Heart left ventricle (tissue), 16 donors: Measurements from ENCODE around the gene CD2AP. TPM values are rescaled to one million over a fixed set of nuclear protein-coding genes. Genes with fewer than 3 reads are reported as not detected.

Source experiments
- ATAC-seq, 4 donors: fragments of 200-7000 bp; cut with Tn5 transposase; one replicate each; pipeline ENCODE4 v1.9.1; 2020 to 2022; ENCODE audit warnings: moderate library complexity in 4 of 4, mild to moderate bottlenecking in 3 of 4, moderate number of reproducible peaks in 1 of 4
- DNase-seq, 5 donors: peaks; one replicate each; pipeline ENCODE4 v3.0.0-alpha.2; 2020
- H3K27ac ChIP-seq, 12 donors: fragments of 200-600 bp; sonication (generic) in 4 of 12; one replicate each; pipeline versions ENCODE4 v1.5.0 to v1.8.0; 2016 to 2022; ENCODE audit warnings: mild to moderate bottlenecking in 2 of 12
- H3K27me3 ChIP-seq, 9 donors: fragments of 200-600 bp; sonication (generic) in 2 of 9; one replicate each; pipeline versions ENCODE4 v1.5.1 to v1.8.0; 2016 to 2022; ENCODE audit warnings: mild to moderate bottlenecking in 3 of 9
- H3K36me3 ChIP-seq, 9 donors: fragments of 200-600 bp; sonication (generic) in 2 of 9; one replicate each; pipeline versions ENCODE4 v1.5.0 to v1.8.0; 2018 to 2022; ENCODE audit warnings: mild to moderate bottlenecking in 2 of 9
- H3K4me1 ChIP-seq, 12 donors: fragments of 200-600 bp; sonication (generic) in 4 of 12; one replicate each; pipeline versions ENCODE4 v1.5.0 to v1.8.0; 2016 to 2022; ENCODE audit warnings: mild to moderate bottlenecking in 3 of 12
- H3K4me3 ChIP-seq, 12 donors: fragments of 200-600 bp; sonication (generic) in 4 of 12; one replicate each; pipeline versions ENCODE4 v1.5.0 to v1.8.0; 2017 to 2022; ENCODE audit warnings: mild to moderate bottlenecking in 9 of 12, moderate library complexity in 4 of 12
- H3K9me3 ChIP-seq, 12 donors: fragments of 200-600 bp; sonication (generic) in 4 of 12; one replicate each; pipeline versions ENCODE4 v1.5.0 to v1.8.0; 2016 to 2022; ENCODE audit warnings: mild to moderate bottlenecking in 1 of 12
- CTCF ChIP-seq, 12 donors: fragments of 200-600 bp; sonication (generic) in 4 of 12; IDR thresholded peaks; one replicate each; pipeline versions ENCODE4 v1.5.0 to v1.8.0; 2018 to 2022; ENCODE audit warnings: antibody characterized with exemption in 12 of 12, mild to moderate bottlenecking in 5 of 12
- POLR2A ChIP-seq, 2 donors: fragments of 450-650 bp; IDR thresholded peaks; one replicate each; pipeline ENCODE4 v1.6.1; 2017; ENCODE audit warnings: antibody characterized with exemption in 2 of 2, mild to moderate bottlenecking in 2 of 2, moderate library complexity in 2 of 2
- WGBS, 4 donors: extraction: QIAGEN DNeasy Blood & Tissue Kit in 2 of 4; methylation state at CpG; one replicate each; pipeline versions ENCODE4 v1.1.5 to v1.1.7; 2013 to 2018; 5-methylcytosine and 5-hydroxymethylcytosine counted together
- intact Hi-C, 10 donors: fragments of 100-400 bp; cut with DNase I; formaldehyde crosslinking; loops; one replicate each; pipeline versions ENCODE4 v1.11.1 to v1.14.2; 2022
- polyA plus RNA-seq, 2 donors: library from polyadenylated mRNA; stranded (reverse); fragments of 200-250 nt; gene quantifications; one replicate each; pipeline ENCODE4 v1.2.3, GENCODE V29; 2013
- total RNA-seq, 9 donors: library from RNA; depleted of rRNA in 2 of 9; stranded (reverse); fragments of >200 nt in 2 of 9; fragmentation: NEBNext Ultra II Directional in 3 of 9; extraction: Animal tissue kit (Norgen Biotek cat#: 25700) in 3 of 9; gene quantifications; one replicate each; pipeline versions ENCODE4 v1.1.0 to v1.2.4, GENCODE V29; 2016 to 2023
- donor health status: ischemic (EF 13 %, LVEDD 7.1; RV severe dilation, severe dysfunction).
- donor health status: healthy with polysubstance abuse.
- donor health status: DM: no; HTN: yes; CAD: no.
- donor health status: DM: no; HTN: no; CAD: no.
- donor health status: ischemic (EF 25% LVEDD 6.9; RV normal size, moderate dysfunction).
- donor health status: ischemic (EF 25% LVEDD 5.7; RV mildly dilated, moderate dysfunction).
- donor health status: healthy.
- donor health status: DM: yes; HTN: yes; CAD: no.
- donor health status: ischemic (EF 35%, LVEDD 5.7; RV mildly dilated, moderate dysfunction).
- donor health status: nonischemic (EF 11% LVEDD 7.7; RV severe dilation, severe dysfunction).
- donor health status: DM: yes; HTN: yes; CAD: no.
- donor health status: PGD.
- donor health status: ischemic (EF 29% LVEDD 5.4; RV normal size, mild dysfunction).
- donor health status: nonischemic (EF 23%, LVEDD 6.1; RV moderate dilation, normal function).

CD2AP gene
- total and polyA plus RNA-seq, 11 donors = 6.4 to 18.0 (median 11.4) TPM

GRCh38 chr6:47520282-47520681, 42.7 kb downstream of the CD2AP start:
- Histone ChIP-seq H3K27ac (no peak overlapping the region), H3K36me3 (no peaks in the 10 kb centered on the region), H3K4me3 (no peak overlapping the region), H3K9me3 (no peaks in the 10 kb centered on the region), H3K4me1 (peaks cover 0 to 17% (median 4%) of the 10 kb centered on the region in 12 donors), H3K27me3 (no peaks in the 10 kb centered on the region)
- 85 to 87% (median 85%) methylated on average over 6 of the region's 6 CpGs for WGBS, 4 donors
- ATAC-seq = no peak
- DNase-seq = no peak
- no peak for TF ChIP-seq CTCF (IDR thresholded peaks at IDR 0.05)
- no peak for TF ChIP-seq POLR2A (IDR thresholded peaks at IDR 0.05)
- intact Hi-C loops = no loop called here

DNA sequence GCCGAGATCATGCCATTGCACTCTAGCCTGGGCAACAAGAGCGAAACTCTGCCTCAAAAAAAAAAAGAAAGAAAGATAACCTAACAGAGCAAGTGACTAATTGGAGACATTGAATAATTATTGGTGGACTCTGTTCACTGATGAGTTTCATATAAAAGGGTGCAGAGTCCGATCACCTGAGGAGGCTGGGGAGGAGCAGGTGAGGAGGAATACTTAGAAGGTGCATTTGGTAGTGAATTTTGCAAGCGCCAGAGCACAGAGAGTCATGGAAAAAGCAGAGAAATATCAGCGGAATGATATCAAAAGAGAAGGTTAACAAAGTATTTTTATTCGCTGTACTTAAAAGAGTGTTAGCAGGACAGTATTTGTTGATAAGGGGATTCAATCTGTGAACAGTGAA, 44.4 kb downstream of the CD2AP start:
- Histone ChIP-seq H3K4me1 (peaks cover 0 to 21% (median 4%) of the 10 kb centered on the region in 12 donors), H3K36me3 (no peaks in the 10 kb centered on the region), H3K27me3 (no peaks in the 10 kb centered on the region), H3K9me3 (no peaks in the 10 kb centered on the region), H3K4me3 (no peak overlapping the region), H3K27ac (no peak overlapping the region)
- intact Hi-C loops = no loop called here
- 65 to 83% (median 79%) methylated on average over 6 of the region's 6 CpGs for WGBS, 4 donors
- DNase-seq = no peak
- TF ChIP-seq POLR2A (IDR thresholded peaks at IDR 0.05) (no peak), CTCF (IDR thresholded peaks at IDR 0.05) (no peak)
- no peak for ATAC-seq

DNA sequence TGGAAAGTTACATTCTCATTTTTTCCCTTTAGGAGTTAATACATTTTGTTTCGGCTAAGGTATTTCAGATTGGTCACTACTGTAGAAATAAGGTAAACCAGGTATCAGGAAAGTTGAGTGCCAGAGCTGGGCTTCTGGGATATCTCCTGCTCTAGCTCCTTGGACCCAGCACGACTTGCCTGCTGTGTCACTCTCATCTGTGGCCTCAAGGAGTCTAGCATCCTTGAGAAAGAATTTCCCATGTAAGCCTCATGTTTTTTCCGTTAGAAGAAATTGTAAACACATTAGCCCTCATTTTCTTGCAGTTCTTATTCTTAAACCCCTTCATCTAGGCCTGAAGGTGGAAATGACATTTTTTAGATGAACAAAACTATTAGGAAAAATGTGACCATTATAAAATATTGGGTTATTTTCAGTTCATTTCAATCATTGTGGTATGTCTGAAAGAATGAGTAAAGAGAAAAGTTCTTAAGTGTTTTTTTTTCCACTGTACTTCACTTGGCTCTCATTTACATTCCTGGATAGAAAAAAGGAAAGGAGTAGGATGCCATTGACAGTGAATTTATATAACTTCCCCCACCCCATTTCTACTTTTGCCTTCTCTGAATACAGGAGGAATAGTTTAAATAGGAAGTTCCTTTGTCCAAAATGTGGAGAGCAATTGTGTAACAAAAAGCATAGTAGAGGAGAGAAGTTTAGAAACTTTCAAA, 46.7 kb downstream of the CD2AP start:
- Histone ChIP-seq H3K36me3 (peaks cover 0 to 5% (median 0%) of the 10 kb centered on the region in 9 donors), H3K4me3 (no peak overlapping the region), H3K9me3 (no peaks in the 10 kb centered on the region), H3K27ac (no peak overlapping the region), H3K27me3 (no peaks in the 10 kb centered on the region), H3K4me1 (peaks cover 0 to 15% (median 3%) of the 10 kb centered on the region in 12 donors)
- TF ChIP-seq CTCF (IDR thresholded peaks at IDR 0.05) (no peak), POLR2A (IDR thresholded peaks at IDR 0.05) (no peak)
- no peak for DNase-seq
- no peak for ATAC-seq
- 69 to 83% (median 79%) methylated on average over 3 of the region's 3 CpGs for WGBS, 4 donors
- intact Hi-C loops = no loop called here

DNA sequence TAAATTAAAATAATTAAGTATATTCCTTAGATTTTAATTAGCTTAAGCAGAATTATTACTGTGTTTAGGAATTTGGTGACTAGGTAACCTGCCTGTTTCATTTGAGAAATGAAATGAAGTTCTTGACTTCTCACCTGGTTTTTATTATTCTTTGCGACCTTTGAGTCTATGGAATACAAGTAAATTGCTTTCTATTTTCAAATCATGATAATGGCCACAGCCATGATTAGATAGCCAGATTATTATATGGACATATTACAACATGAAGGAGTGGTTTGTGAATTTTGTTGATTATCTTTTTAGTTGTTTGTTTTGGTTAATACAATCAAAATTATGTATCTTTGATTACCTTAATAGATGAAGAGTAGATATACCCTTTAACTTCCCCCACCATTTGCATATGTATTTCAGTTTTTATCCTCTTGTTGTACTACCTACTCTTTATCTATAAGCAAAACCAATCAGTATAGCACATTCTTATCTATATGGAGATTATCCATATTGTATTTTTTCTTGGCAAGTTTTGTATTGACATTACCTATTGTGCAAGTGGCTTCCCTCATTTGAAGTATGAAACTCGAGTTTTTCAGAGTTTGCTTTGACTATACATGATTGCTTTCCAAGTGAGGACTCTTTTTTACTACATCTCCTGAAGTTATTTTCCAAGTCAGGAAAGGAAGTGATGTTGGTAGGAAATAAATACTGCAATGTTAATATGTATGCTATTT, 47.9 kb downstream of the CD2AP start:
- intact Hi-C loops = no loop called here
- Histone ChIP-seq H3K4me3 (no peak overlapping the region), H3K4me1 (peaks cover 0 to 19% (median 7%) of the 10 kb centered on the region in 12 donors), H3K36me3 (peaks cover 0 to 5% (median 0%) of the 10 kb centered on the region in 9 donors), H3K27me3 (no peaks in the 10 kb centered on the region), H3K9me3 (no peaks in the 10 kb centered on the region), H3K27ac (no peak overlapping the region)
- TF ChIP-seq CTCF (IDR thresholded peaks at IDR 0.05) (no peak), POLR2A (IDR thresholded peaks at IDR 0.05) (no peak)
- ATAC-seq (no peak), DNase-seq (no peak)
- 75 to 81% (median 78%) methylated on average over 2 of the region's 2 CpGs for WGBS, 4 donors
